Suprapubic skin (tissue), 4 donors: ENCODE data around the gene KRT36. TPM values are rescaled to one million over a fixed set of nuclear protein-coding genes. Genes with fewer than 3 reads are reported as not detected.
A peak's percentile ranks its signal among the peaks of the same experiment; 100 is the strongest.

Source experiments
- DNase-seq, 2 donors: peaks; one replicate each; pipeline ENCODE4 v3.0.0-alpha.2; 2019; ENCODE audit warnings: low spot score in 2 of 2
- H3K27ac ChIP-seq: fragments of 200-600 bp; sonication (generic); one replicate; pipeline ENCODE4 v1.5.1; 2019
- H3K27me3 ChIP-seq: fragments of 200-600 bp; sonication (generic); one replicate; pipeline ENCODE4 v1.5.1; 2019
- H3K36me3 ChIP-seq: fragments of 200-600 bp; sonication (generic); one replicate; pipeline ENCODE4 v1.5.1; 2019
- H3K4me1 ChIP-seq: fragments of 200-600 bp; sonication (generic); one replicate; pipeline ENCODE4 v1.5.1; 2019
- H3K4me3 ChIP-seq: fragments of 200-600 bp; sonication (generic); one replicate; pipeline ENCODE4 v1.5.1; 2019; ENCODE audit warnings: mild to moderate bottlenecking
- H3K9me3 ChIP-seq: fragments of 200-600 bp; sonication (generic); one replicate; pipeline ENCODE4 v1.5.1; 2019
- EP300 ChIP-seq: sonication (generic); formaldehyde crosslinking; IDR thresholded peaks from one replicate; pipeline ENCODE4 v1.6.1; 2017; ENCODE audit warnings: antibody characterized with exemption
- POLR2A ChIP-seq, 2 donors: fragments of 450-650 bp; IDR thresholded peaks; one replicate each; pipeline ENCODE4 v1.6.1; 2017; ENCODE audit warnings: antibody characterized with exemption in 2 of 2, mild to moderate bottlenecking in 2 of 2, moderate library complexity in 2 of 2
- POLR2AphosphoS5 ChIP-seq, 3 donors: sonication (generic); formaldehyde crosslinking; IDR thresholded peaks; one replicate each; pipeline ENCODE4 v1.6.1; 2017; ENCODE audit warnings: antibody characterized with exemption in 3 of 3
- WGBS: methylation state at CpG from one replicate; pipeline ENCODE4 v1.1.5; 2018; 5-methylcytosine and 5-hydroxymethylcytosine counted together
- total RNA-seq, 4 donors: library from RNA; depleted of rRNA; stranded (reverse); fragments of >200 nt; gene quantifications; one replicate each; pipeline ENCODE4 v1.1.0, GENCODE V29; 2016
- TF ChIP-seq, protein P1 (sequence below), 2 donors: fragments of 200-600 bp in 1 of 2; fragments of 450-650 bp in 1 of 2; sonication (generic) in 1 of 2; IDR thresholded peaks; one replicate each; pipeline ENCODE4 v1.5.1; 2016 to 2019; ENCODE audit warnings: antibody characterized with exemption in 2 of 2, mild to moderate bottlenecking in 1 of 2, moderate library complexity in 1 of 2

KRT36 gene
- total RNA-seq, 4 donors from 2014 or later: 0.79 to 3.9 (median 1.2) TPM; not detected in 1

GRCh38 chr17:41505809-41506767, 16.4 kb upstream of the KRT36 start:
- TF ChIP-seq POLR2A (IDR thresholded peaks at IDR 0.05): no peak
- TF ChIP-seq, protein P1, sequence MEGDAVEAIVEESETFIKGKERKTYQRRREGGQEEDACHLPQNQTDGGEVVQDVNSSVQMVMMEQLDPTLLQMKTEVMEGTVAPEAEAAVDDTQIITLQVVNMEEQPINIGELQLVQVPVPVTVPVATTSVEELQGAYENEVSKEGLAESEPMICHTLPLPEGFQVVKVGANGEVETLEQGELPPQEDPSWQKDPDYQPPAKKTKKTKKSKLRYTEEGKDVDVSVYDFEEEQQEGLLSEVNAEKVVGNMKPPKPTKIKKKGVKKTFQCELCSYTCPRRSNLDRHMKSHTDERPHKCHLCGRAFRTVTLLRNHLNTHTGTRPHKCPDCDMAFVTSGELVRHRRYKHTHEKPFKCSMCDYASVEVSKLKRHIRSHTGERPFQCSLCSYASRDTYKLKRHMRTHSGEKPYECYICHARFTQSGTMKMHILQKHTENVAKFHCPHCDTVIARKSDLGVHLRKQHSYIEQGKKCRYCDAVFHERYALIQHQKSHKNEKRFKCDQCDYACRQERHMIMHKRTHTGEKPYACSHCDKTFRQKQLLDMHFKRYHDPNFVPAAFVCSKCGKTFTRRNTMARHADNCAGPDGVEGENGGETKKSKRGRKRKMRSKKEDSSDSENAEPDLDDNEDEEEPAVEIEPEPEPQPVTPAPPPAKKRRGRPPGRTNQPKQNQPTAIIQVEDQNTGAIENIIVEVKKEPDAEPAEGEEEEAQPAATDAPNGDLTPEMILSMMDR (IDR thresholded peaks at IDR 0.05): no peak
- no peak for TF ChIP-seq EP300
- TF ChIP-seq POLR2AphosphoS5 (IDR thresholded peaks at IDR 0.05): no peak
- no peaks in the 10 kb centered on the region for H3K4me1 ChIP-seq
- H3K27me3 ChIP-seq: peaks cover 3% of the 10 kb centered on the region
- H3K36me3 ChIP-seq: no peaks in the 10 kb centered on the region
- DNase-seq: no peak
- H3K9me3 ChIP-seq: no peaks in the 10 kb centered on the region
- 72% methylated on average over 14 of the region's 14 CpGs for WGBS
- no peak overlapping the region for H3K4me3 ChIP-seq
- H3K27ac ChIP-seq: no peak overlapping the region

- peak in 1 of 2 donors; percentile 69 for DNase-seq
- Histone ChIP-seq H3K27me3 (peaks cover 3% of the 10 kb centered on the region), H3K4me3 (no peak within 1 kb of the TSS), H3K36me3 (no peaks in the 10 kb centered on the region), H3K9me3 (no peaks in the 10 kb centered on the region), H3K4me1 (peaks cover 2% of the 10 kb centered on the region), H3K27ac (no peak within 1 kb of the TSS)
- TF ChIP-seq, protein P1 (IDR thresholded peaks at IDR 0.05): no peak
- no peak for TF ChIP-seq POLR2A (IDR thresholded peaks at IDR 0.05)
- no peak for TF ChIP-seq POLR2AphosphoS5 (IDR thresholded peaks at IDR 0.05)
- no peak for TF ChIP-seq EP300
- 77% methylated on average over 10 of the region's 17 CpGs for WGBS
Measured at GRCh38 chr17:41505007-41505808, 15.5 kb upstream of the KRT36 start, which contains the start of gene KRT13. Gene KRT13 (minus strand): TSS chr17:41505612. CDS start chr17:41505550, 62 bp downstream.

DNA sequence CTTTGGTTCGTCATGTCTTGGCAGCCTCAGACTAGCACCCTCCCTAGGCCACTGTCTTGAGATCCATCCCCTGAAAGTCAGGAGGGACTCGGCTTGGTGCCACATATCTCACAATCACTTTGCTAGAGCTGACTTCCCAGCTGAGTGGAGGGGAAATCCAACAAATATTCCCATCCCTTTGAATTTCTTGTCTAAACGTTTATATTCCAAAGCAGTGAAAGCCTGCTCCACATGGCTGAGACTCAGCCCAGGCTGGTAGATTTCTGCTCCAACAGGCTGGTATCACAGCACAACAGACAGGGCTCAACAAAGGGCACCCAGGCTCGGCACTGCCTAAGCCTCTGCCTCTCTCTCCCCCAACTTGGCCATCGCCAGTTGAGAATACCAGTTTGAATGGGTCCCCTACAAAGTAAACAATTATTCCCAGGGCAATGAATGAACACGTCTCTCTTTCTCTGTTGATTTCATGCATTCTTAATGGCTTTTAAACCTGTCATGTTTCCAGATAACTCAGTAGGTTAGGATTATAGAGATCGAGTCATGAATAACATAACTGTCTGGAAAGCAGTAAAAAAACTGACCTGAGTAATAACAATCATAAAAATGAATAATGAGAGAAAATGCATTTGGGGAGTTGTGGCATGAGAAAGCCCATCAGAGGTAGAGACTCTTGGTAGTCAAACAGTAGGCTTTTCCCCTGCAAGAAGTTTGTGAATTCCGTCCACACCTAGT, 14.7 kb upstream of the KRT36 start:
- Histone ChIP-seq H3K27me3 (peaks cover 3% of the 10 kb centered on the region), H3K36me3 (no peaks in the 10 kb centered on the region), H3K27ac (no peak overlapping the region), H3K4me1 (peaks cover 3% of the 10 kb centered on the region), H3K9me3 (no peaks in the 10 kb centered on the region), H3K4me3 (no peak overlapping the region)
- TF ChIP-seq EP300 (no peak), POLR2A (IDR thresholded peaks at IDR 0.05) (no peak), POLR2AphosphoS5 (IDR thresholded peaks at IDR 0.05) (no peak)
- TF ChIP-seq, protein P1 (IDR thresholded peaks at IDR 0.05): no peak
- DNase-seq: no peak
- WGBS: 40% methylated on average over 8 of the region's 8 CpGs

DNA sequence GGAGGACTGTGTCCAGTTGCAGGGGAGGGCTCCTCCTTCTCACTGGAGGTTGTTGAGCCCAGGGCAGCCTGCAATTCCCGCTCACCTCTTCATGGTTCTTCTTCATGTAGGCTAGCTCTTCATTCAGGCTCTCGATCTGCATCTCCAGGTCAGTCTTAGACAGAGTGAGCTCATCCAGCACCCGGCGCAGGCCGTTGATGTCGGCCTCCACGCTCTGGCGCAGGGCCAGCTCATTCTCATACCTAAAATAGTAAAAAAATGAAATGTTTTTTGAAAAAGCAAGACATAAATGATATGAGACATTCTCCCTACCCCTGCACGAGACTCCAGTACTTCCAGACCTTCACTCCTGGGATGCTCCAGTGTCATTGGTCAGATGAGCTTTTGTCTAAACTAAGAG, 13.5 kb upstream of the KRT36 start:
- peaks cover 3% of the 10 kb centered on the region for H3K27me3 ChIP-seq
- H3K27ac ChIP-seq: no peak overlapping the region
- WGBS: 86% methylated on average over 9 of the region's 9 CpGs
- no peak overlapping the region for H3K4me3 ChIP-seq
- TF ChIP-seq POLR2A (IDR thresholded peaks at IDR 0.05): no peak
- no peak for TF ChIP-seq EP300
- no peak for TF ChIP-seq POLR2AphosphoS5 (IDR thresholded peaks at IDR 0.05)
- TF ChIP-seq, protein P1 (IDR thresholded peaks at IDR 0.05): no peak
- no peaks in the 10 kb centered on the region for H3K9me3 ChIP-seq
- H3K4me1 ChIP-seq: peaks cover 13% of the 10 kb centered on the region
- DNase-seq: no peak
- H3K36me3 ChIP-seq: no peaks in the 10 kb centered on the region
